AG04450 (cell line): ENCODE data around the gene ZBED2. TPM values are rescaled to one million over a fixed set of nuclear protein-coding genes. Genes with fewer than 3 reads are reported as not detected.

Source experiments
- polyA plus RNA-seq: library from polyadenylated mRNA; depleted of rRNA; stranded (reverse); fragments of >200 nt; gene quantifications from 2 replicates; pipeline ENCODE4 v1.2.3, GENCODE V29; 2011; rRNA removed

The ZBED2 gene
- polyA plus RNA-seq, 1 experiment, result 0.14 TPM

Other genes starting within 250 kb of the ZBED2 start
- 0.12 and 0.41 TPM in 2 replicates for gene CD96, start 53.1 kb downstream of the ZBED2 start, polyA plus RNA-seq
- 0.52 and 0.72 TPM in 2 replicates for gene PLCXD2, start 79.3 kb upstream of the ZBED2 start, polyA plus RNA-seq